Measurements from ENCODE around the gene HNRNPA0.

The HNRNPA0 gene

GRCh38 chr5:137727623-137728022 lies 26.5 kb downstream of the HNRNPA0 start:
- DNase-seq (ENCODE audit: low read depth), result no peak

GRCh38 chr5:137724251-137724650 lies 29.9 kb downstream of the HNRNPA0 start:
- DNase-seq (ENCODE audit: low read depth), result no peak

- no peak for DNase-seq (ENCODE audit: low read depth)
These were observed 35.6 kb downstream of the HNRNPA0 start for GRCh38 chr5:137718611-137719010.

GRCh38 chr5:137716337-137716736 lies 37.8 kb downstream of the HNRNPA0 start:
- no peak for DNase-seq (ENCODE audit: low read depth)

- no peak for DNase-seq (ENCODE audit: low read depth)
These were observed 38.7 kb downstream of the HNRNPA0 start for GRCh38 chr5:137715456-137715855.

- no peak for DNase-seq (ENCODE audit: low read depth)
These were observed 39.2 kb downstream of the HNRNPA0 start for GRCh38 chr5:137714946-137715345.

- DNase-seq (ENCODE audit: low read depth), result no peak
These were observed 39.7 kb downstream of the HNRNPA0 start for GRCh38 chr5:137714494-137714893.

- no peak for DNase-seq (ENCODE audit: low read depth)
These were observed 42.0 kb downstream of the HNRNPA0 start for GRCh38 chr5:137712139-137712667.

- DNase-seq (ENCODE audit: low read depth), result no peak
These were observed 44.1 kb downstream of the HNRNPA0 start for GRCh38 chr5:137710086-137710485.

- no peak for DNase-seq (ENCODE audit: low read depth)
These were observed 45.2 kb downstream of the HNRNPA0 start for GRCh38 chr5:137708796-137709559.

- no peak for DNase-seq (ENCODE audit: low read depth)
These were observed 46.1 kb downstream of the HNRNPA0 start for GRCh38 chr5:137708062-137708461.

GRCh38 chr5:137706841-137707240 lies 47.3 kb downstream of the HNRNPA0 start:
- DNase-seq (ENCODE audit: low read depth), result no peak

- no peak for DNase-seq (ENCODE audit: low read depth)
These were observed 49.1 kb downstream of the HNRNPA0 start for GRCh38 chr5:137705106-137705505.

GRCh38 chr5:137703565-137703964 lies 50.6 kb downstream of the HNRNPA0 start:
- DNase-seq (ENCODE audit: low read depth), result no peak

GRCh38 chr5:137700282-137700680 lies 53.9 kb downstream of the HNRNPA0 start:
- DNase-seq (ENCODE audit: low read depth), result no peak

- DNase-seq (ENCODE audit: low read depth), result no peak
These were observed 54.6 kb downstream of the HNRNPA0 start for GRCh38 chr5:137699336-137700281.

- DNase-seq (ENCODE audit: low read depth), result peak; percentile 57
These were observed 57.7 kb downstream of the HNRNPA0 start for GRCh38 chr5:137696481-137696880.

- DNase-seq (ENCODE audit: low read depth), result no peak
These were observed 58.3 kb downstream of the HNRNPA0 start for GRCh38 chr5:137695651-137696428.

Data from activated T-cell treated with anti-CD3 and anti-CD28 coated beads for 24 hours (primary cell).